NCI-H2227 treated with DMSO at 0.1 percent for 48 hours (cell line): ENCODE results near the gene RAP1GAP2.
"Not testable (repeated sequence)": the region's sequence is repeated elsewhere in the genome, so short reads cannot be mapped to it uniquely, and the experiment has no call there.

Experiments
- DNase-seq: peaks from one replicate; lab custom pipeline; 2025; lab: John Stamatoyannopoulos, UW

RAP1GAP2 gene

DNA sequence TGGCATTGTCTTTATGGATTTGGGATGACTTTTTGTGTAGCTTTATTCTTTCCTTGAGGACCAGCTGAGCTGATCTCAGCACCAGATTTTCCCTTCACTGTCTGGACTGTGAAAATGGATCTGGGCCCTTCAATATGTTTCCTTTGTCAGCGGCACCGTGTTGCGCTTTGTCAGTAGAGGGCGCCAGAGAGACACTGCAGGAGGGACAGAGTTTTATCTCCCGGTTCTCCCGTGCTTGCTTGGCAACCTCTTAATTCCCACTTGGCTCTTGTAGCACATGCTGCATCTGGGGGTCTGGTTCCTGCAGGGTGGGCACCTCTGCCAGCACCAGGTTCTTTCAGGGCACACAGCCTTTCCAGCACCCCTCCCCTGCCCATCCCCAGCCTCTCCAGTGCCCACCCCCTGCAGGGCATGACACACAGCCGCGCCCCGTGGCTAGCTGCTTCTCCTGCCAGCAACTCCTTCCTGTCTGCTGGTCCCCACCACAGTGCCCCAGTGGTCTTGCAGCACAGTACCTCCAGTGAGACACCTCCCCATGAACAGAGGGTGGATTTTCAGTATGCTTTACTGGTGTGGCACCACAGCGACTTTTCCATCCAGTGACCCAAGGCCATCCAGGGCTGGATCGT, 247.6 kb downstream of the RAP1GAP2 start:
- no peak for DNase-seq

DNA sequence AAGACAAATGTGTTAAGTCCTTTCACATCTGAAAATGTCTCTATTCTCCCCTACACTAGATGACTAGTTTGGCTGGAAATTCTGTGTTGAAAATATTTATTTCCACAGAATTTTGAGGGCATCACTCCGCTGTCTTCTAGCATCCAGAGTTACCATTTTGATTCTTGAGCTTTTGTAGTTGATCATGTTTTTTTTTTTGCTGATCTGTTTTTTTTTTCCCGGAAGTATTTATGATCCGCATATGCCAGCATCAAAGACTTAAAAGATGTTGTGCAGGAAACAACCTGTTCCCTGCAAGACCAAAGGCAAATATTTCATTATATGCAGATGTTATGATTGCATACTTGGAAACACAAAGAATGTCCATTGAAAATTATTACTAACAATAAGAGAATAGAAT, 250.5 kb downstream of the RAP1GAP2 start:
- DNase-seq, result no peak

DNA sequence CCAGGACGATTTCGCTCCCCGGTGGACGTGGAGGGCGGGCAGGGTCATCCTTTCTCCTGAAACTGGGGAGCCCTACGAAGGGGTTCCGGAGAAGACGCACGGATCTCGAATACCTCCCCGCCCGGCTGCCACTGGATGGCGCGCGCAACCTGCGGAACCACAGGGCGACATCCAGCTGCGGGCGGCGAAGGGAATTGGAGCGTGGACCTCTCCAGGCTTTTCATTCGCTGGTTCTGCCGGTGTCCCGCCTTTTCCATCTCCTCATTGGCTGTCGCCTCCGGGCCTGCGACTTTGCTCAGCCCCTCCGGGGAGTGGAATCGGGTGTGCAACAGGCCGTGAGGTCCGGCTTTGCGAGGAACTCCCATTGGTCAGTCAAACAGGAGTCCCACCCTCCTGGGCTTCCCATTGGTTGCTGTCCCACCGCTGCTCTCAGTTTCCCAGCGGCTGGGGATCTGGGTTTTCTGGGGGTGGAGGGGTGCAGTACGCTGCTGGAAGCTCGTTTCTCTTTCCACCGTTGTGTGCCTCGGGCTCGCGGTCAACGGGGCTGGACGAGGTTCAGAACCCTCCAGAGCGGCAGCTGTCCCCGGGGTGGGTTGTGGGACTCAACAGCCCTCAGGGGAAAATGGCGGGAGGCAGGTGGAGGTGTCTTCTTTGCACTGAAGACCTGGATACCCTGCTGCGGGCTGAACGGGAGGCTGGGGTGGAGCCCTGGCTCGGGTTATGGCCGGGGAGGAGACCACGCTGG, 252.7 kb downstream of the RAP1GAP2 start:
- peak; percentile 91 for DNase-seq

DNA sequence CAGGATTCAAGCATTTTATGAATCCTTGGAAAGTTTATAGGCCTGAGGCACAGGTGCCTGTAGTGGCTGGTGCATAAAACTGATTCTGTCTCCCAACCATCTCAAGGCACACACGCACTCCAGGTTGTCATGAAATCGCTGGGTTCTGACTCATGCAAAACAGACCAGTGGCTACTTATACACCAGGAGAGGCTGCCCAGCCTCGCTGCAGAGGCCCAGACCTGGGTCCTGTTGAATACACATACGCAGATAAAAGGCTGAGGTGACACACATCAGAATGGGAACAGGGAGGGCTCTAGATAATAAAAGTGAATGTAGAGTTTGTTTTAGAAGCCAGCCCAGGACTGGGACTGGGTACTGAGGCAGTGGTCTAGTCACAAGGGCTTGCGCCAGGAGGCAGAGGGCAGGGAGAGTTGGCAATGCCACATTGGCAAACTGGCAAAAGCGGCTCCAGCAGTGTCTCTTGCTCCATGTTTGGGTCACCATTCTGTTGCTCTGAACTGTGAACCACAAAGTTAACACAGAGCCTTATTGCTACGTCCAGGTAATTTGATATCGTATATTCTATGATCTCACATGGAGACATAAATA, 253.6 kb downstream of the RAP1GAP2 start:
- DNase-seq, result no peak

DNA sequence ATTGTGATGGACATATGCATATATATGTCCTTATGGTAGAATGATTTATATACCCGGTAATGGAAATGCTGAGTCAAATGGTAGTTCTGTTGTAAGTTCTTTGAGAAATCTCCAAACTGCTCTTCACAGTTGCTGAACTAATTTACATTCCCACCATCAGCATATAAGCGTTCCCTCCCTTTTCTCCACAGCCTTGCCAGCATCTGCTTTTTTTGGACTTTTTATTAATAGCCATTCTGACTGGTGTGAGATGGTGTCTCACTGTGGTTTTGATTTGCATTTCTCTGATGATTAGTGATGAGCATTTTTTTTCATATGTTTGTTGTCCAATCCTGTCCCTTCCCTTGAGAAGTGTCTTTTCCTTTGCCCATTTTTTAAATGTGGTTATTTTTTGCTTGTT, 258.6 kb downstream of the RAP1GAP2 start:
- not testable (repeated sequence) for DNase-seq

DNA sequence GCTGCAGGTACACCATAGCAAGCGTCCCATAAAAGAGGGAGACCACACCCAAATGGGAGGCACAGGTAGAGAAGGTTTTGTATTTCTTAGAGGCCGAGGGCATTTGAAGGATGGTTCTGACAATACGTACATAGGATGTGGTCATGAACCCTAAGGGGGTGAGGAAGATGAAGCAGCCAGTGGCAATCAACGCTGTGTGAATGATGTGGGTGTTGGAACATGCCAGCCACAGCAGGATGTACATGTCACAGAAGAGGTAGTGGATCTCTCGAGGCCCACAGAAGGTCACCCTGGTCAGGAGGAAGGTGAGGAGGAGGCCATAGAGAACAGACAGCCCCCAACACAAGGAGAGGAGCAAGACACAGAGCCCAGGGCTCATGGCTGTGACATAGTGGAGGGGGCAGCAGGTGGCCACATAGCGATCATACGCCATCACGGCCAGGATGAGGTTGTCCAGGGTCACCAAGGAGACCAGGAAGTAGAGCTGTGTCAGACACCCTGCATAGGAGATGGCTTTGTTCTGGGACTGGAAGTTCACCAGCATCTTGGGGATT, 266.7 kb downstream of the RAP1GAP2 start:
- DNase-seq, result not testable (repeated sequence)

DNA sequence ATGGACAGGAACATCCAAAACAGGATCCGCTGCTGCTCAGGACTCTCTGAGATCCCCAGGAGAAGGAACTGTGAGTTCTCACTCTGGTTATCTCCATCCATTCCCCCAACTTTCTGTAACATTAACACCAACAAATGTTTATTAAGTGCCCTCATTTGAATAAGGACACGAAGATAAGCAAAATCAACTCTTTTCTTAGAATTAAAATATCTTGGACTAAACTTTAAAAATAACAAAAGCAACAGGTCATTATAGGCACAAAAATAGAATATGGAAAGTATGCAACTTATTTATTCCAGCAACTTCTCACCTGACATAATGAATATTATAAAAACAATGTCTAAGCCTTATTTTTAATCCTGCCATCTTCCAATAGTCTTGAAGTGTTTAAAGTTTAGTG, 267.3 kb downstream of the RAP1GAP2 start, which contains the start of gene OR1D5:
Gene OR1D5 (minus strand): TSS at position 101 of the 400 bp plus-strand sequence. CDS start 0 bp downstream, at position 101.
- not testable (repeated sequence) for DNase-seq

DNA sequence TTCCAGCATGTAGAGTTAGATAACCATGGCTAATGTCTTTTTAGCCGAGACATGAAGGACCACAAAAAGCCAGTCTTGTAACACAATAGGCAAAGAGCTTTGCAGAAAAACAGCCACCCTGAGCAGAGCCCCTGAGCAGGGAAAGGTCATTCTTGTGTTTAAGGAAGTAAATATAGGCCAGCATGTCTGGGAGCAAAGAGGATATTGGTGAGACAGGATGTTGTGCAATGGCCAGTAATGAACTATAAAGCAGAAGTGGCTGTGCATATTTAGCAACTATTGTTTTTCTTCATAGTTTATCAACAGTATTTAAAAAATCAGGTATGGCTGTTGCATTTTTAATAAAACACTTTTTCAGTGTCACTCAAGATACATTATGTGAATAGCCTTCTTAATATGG, 269.0 kb downstream of the RAP1GAP2 start:
- DNase-seq, result not testable (repeated sequence)

DNA sequence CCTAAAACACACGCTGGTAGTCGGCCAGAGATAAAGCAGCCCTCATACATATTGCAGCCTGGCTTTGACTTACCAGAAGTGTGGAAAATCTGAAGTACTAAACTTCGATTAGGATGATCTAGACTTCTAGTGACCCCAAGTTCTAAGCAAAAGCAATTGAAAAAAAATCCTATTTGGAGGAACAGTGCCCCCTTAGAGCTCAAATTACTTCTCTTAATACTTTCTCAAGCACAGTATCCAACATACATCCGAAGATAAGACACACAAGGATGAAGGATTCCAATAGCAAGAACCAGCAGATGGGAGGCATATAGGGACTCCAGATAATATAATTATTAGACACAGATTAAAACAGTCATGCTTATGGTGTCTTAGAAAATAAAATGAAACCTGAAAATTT, 277.6 kb downstream of the RAP1GAP2 start:
- not testable (repeated sequence) for DNase-seq
